ENCODE data around the gene SLC25A23. TPM values are rescaled to one million over a fixed set of nuclear protein-coding genes. Genes with fewer than 3 reads are reported as not detected.
A peak's percentile ranks its signal among the peaks of the same experiment; 100 is the strongest.

The SLC25A23 gene
- total RNA-seq, 1 donor from 2014 or later: 51.7 TPM

DNA sequence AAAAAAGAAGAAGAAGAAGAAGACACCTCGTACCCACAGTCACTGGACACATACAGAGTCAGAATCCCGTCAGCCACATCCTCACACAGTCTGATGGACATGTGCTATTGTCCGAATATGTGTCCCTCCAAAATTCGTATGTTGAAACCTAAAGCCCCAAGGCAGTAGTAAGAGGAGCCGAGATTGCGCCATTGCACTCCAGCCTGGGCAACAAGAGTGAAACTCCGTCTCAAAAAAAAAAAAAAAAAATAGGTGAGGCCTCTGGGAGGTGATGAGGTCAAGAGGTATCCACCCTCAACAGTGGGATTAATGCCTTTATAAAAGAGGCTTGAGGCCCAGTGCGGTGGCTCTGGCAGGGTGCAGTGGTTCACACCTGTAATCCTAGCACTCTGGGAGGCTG lies 24.6 kb upstream of the SLC25A23 start:
- TF ChIP-seq, protein P1, sequence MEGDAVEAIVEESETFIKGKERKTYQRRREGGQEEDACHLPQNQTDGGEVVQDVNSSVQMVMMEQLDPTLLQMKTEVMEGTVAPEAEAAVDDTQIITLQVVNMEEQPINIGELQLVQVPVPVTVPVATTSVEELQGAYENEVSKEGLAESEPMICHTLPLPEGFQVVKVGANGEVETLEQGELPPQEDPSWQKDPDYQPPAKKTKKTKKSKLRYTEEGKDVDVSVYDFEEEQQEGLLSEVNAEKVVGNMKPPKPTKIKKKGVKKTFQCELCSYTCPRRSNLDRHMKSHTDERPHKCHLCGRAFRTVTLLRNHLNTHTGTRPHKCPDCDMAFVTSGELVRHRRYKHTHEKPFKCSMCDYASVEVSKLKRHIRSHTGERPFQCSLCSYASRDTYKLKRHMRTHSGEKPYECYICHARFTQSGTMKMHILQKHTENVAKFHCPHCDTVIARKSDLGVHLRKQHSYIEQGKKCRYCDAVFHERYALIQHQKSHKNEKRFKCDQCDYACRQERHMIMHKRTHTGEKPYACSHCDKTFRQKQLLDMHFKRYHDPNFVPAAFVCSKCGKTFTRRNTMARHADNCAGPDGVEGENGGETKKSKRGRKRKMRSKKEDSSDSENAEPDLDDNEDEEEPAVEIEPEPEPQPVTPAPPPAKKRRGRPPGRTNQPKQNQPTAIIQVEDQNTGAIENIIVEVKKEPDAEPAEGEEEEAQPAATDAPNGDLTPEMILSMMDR (IDR thresholded peaks at IDR 0.05): no peak
- H3K27me3 Mint-ChIP-seq (ENCODE audit: low read depth): peaks cover 1% of the 10 kb centered on the region
- no peaks in the 10 kb centered on the region for H3K36me3 Mint-ChIP-seq (ENCODE audit: low read depth)
- H3K4me3 Mint-ChIP-seq (ENCODE audit: unreplicated experiment): no peak overlapping the region
- DNase-seq (ENCODE audit: low spot score): no peak
- no peaks in the 10 kb centered on the region for H3K4me1 Mint-ChIP-seq (ENCODE audit: low read depth)
- H3K9me3 Mint-ChIP-seq (ENCODE audit: low read depth): no peaks in the 10 kb centered on the region
- H3K27ac Mint-ChIP-seq (ENCODE audit: unreplicated experiment): no peak overlapping the region

DNA sequence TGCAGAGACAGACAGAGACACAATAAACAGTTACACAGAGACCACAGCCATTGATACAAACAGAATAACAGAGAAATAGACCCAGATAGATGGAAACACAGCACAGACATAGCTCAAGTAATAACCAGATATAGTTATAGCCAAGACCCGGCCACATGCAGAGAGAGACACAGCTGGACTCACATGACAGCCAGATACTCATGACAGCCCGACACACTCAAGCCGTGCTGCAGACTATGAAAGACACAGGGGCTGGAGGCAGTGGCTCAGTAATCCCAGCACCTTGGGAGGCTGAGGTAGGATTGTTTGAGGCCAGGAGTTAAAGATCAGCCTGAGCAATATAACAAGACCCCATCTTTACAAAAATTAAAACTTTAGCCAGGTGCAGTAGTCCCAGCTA lies 23.6 kb upstream of the SLC25A23 start:
- no peaks in the 10 kb centered on the region for H3K36me3 Mint-ChIP-seq (ENCODE audit: low read depth)
- H3K9me3 Mint-ChIP-seq (ENCODE audit: low read depth): no peaks in the 10 kb centered on the region

DNA sequence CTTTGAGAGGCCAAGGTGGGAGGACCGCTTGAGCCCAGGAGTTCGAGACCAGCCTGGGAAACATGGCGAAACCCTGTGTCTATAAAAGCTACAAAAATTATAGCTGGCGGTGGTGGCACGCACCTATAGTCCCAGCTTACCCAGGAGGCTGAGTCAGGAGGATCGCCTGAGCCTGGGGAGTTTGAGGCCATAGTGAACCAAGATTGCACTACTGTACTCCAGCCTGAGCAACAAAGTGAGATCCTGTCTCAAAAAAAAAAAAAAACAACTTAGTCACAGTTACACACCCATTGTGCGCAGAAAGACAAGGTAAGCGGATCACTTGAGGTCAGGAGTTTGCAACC lies 22.7 kb upstream of the SLC25A23 start:
- H3K27me3 Mint-ChIP-seq (ENCODE audit: low read depth): no peaks in the 10 kb centered on the region
- no peaks in the 10 kb centered on the region for H3K4me1 Mint-ChIP-seq (ENCODE audit: low read depth)
- DNase-seq (ENCODE audit: low spot score): no peak
- no peaks in the 10 kb centered on the region for H3K9me3 Mint-ChIP-seq (ENCODE audit: low read depth)
- no peak overlapping the region for H3K27ac Mint-ChIP-seq (ENCODE audit: unreplicated experiment)
- TF ChIP-seq, protein P1 (IDR thresholded peaks at IDR 0.05): no peak
- no peak overlapping the region for H3K4me3 Mint-ChIP-seq (ENCODE audit: unreplicated experiment)
- no peaks in the 10 kb centered on the region for H3K36me3 Mint-ChIP-seq (ENCODE audit: low read depth)

More for the DNA sequence above, 23.6 kb upstream of the SLC25A23 start:
- DNase-seq (ENCODE audit: low spot score): no peak
- TF ChIP-seq, protein P1 (IDR thresholded peaks at IDR 0.05): no peak
- Mint-ChIP-seq H3K27me3 (ENCODE audit: low read depth) (no peaks in the 10 kb centered on the region), H3K4me3 (ENCODE audit: unreplicated experiment) (no peak overlapping the region), H3K27ac (ENCODE audit: unreplicated experiment) (no peak overlapping the region), H3K4me1 (ENCODE audit: low read depth) (no peaks in the 10 kb centered on the region)

DNA sequence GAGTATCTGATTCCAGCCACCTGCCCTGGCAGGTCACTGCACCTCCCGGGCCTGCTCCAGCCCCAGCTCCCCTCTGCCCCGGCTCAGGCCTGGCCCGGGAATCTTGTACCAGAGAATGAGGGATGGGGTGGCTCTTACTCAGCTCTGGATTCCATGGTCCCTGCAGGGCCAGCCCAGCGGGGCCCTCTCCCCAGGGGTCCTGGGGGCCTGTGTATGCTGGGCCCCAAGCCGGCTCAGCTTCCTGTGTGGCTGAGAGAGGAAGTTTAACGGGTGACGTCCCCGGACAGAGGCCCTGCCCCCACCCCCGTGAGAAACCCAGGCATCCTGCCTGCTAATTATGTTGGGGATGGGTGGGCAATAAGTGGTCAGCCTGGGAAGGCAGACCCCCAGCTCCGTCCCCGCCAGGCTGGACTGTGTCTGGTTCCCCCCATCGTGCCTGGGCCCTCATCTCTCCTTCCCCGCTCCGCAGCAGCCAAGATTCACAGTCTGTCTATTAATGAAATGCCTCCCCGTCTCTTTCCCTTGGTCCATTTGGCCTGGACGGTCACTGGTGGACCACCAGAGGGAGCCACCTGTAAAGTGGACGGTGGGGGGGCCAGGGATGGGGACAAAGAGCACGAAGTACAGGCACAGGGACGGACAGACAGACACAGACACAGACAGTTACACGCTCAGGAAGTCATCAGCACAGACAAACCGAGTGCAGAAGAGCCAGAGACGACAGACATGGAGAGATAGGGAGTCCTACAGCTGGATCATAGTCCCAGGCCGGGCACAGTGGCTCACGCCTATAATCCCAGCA lies 22.1 kb upstream of the SLC25A23 start, which contains the start of gene DENND1C:
TSS of gene DENND1C (minus strand) at position 247 of the 802 bp plus-strand sequence. CDS start at position 155, 92 bp downstream.
- DNase-seq (ENCODE audit: low spot score): no peak
- Mint-ChIP-seq H3K4me3 (ENCODE audit: unreplicated experiment) (no peak within 1 kb of the TSS), H3K9me3 (ENCODE audit: low read depth) (no peaks in the 10 kb centered on the region), H3K4me1 (ENCODE audit: low read depth) (no peaks in the 10 kb centered on the region), H3K27me3 (ENCODE audit: low read depth) (no peaks in the 10 kb centered on the region), H3K27ac (ENCODE audit: unreplicated experiment) (no peak within 1 kb of the TSS), H3K36me3 (ENCODE audit: low read depth) (no peaks in the 10 kb centered on the region)
- TF ChIP-seq, protein P1 (IDR thresholded peaks at IDR 0.05): peak; percentile 77

DNA sequence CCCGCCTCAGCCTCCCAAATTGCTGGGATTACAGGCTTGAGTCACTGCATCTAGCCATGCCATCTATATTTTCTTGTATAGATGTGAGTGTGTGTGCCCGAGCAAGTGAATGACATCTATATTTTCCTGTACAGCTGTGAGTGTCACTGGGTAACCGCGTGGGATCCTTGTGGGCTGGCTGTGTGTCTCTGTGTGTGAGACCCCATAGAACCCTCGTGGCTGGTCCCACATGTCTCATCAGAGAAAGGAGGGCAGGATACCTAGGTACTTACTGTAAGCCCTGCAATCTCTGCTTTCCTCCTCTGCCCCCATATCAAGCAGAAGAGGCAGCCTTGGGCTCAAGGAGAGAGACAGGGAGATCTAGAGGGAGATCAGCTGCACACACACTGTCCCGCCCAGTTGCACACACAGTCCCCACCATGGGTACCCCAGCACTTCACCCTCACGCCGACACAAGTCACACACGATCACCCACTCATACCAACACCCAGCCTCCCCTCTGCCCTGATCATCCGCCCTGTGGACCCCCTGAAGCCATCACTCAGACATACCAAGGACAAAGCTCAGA lies 21.3 kb upstream of the SLC25A23 start:
- H3K9me3 Mint-ChIP-seq (ENCODE audit: low read depth): no peaks in the 10 kb centered on the region
- H3K27ac Mint-ChIP-seq (ENCODE audit: unreplicated experiment): no peak overlapping the region
- peaks cover 3% of the 10 kb centered on the region for H3K27me3 Mint-ChIP-seq (ENCODE audit: low read depth)
- H3K4me1 Mint-ChIP-seq (ENCODE audit: low read depth): peaks cover 5% of the 10 kb centered on the region
- no peak for DNase-seq (ENCODE audit: low spot score)
- no peak overlapping the region for H3K4me3 Mint-ChIP-seq (ENCODE audit: unreplicated experiment)
- TF ChIP-seq, protein P1 (IDR thresholded peaks at IDR 0.05): no peak
- no peaks in the 10 kb centered on the region for H3K36me3 Mint-ChIP-seq (ENCODE audit: low read depth)

Data from chondrocyte (in vitro differentiated cells).